CD8-positive, alpha-beta memory T cell (primary cell): ENCODE measurements around the gene ACAD11. TPM values are rescaled to one million over a fixed set of nuclear protein-coding genes. Genes with fewer than 3 reads are reported as not detected.

Experiments
- CTCF ChIA-PET: fragments of 350-600 bp; sonication (Branson Sonifier 250); formaldehyde crosslinking; loops from one replicate; lab custom pipeline; 2021; ENCODE audit warnings: antibody characterized with exemption; lab: Charles Lee
- POLR2A ChIA-PET: fragments of 350-600 bp; sonication (Branson Sonifier 250); formaldehyde crosslinking; loops from one replicate; lab custom pipeline; 2021; ENCODE audit warnings: antibody characterized with exemption; lab: Charles Lee
- DNase-seq, 5 donors: peaks; one replicate each; pipeline versions ENCODE4 v3.0.0 to v3.0.0-alpha.2; 2020 to 2022; ENCODE audit warnings: mixed read lengths in 1 of 5
- H3K27ac ChIP-seq: one replicate; pipeline ENCODE4 v1.7.0; 2013; ENCODE audit warnings: low read depth, mild to moderate bottlenecking, low read length, moderate library complexity
- H3K27me3 ChIP-seq: 2 replicates; pipeline ENCODE4 v1.7.0; 2013; ENCODE audit warnings: low read length, mild to moderate bottlenecking; ENCODE audit not compliant: insufficient read depth, poor library complexity, severe bottlenecking
- H3K36me3 ChIP-seq: 2 replicates; pipeline ENCODE4 v1.7.0; 2013; ENCODE audit warnings: mild to moderate bottlenecking, low read length, moderate library complexity; ENCODE audit not compliant: insufficient read depth
- H3K4me1 ChIP-seq: 2 replicates; pipeline ENCODE4 v1.7.0; 2013; ENCODE audit warnings: mild to moderate bottlenecking, low read length, moderate library complexity; ENCODE audit not compliant: insufficient read depth
- H3K4me3 ChIP-seq: 2 replicates; pipeline ENCODE4 v1.7.0; 2013; ENCODE audit warnings: mild to moderate bottlenecking, low read length
- H3K9me3 ChIP-seq: 2 replicates; pipeline ENCODE4 v1.7.0; 2013; ENCODE audit warnings: mild to moderate bottlenecking, low read length
- H3K27ac Mint-ChIP-seq, 8 donors: one replicate each; pipeline ENCODE4 v1.8.0; 2020 to 2021; ENCODE audit warnings: mixed read lengths in 8 of 8, mild to moderate bottlenecking in 6 of 8, inconsistent platforms in 3 of 8, moderate library complexity in 3 of 8
- H3K27me3 Mint-ChIP-seq, 2 donors: one replicate each; pipeline ENCODE4 v1.8.0; 2020 to 2021; ENCODE audit warnings: mixed read lengths in 2 of 2, mild to moderate bottlenecking in 1 of 2, moderate library complexity in 1 of 2
- H3K36me3 Mint-ChIP-seq, 3 donors: one replicate each; pipeline ENCODE4 v1.8.0; 2020 to 2021; ENCODE audit warnings: mixed read lengths in 3 of 3, inconsistent platforms in 1 of 3, mild to moderate bottlenecking in 1 of 3
- H3K4me1 Mint-ChIP-seq, 3 donors: one replicate each; pipeline ENCODE4 v1.8.0; 2020 to 2021; ENCODE audit warnings: mixed read lengths in 3 of 3, inconsistent platforms in 1 of 3, mild to moderate bottlenecking in 1 of 3
- H3K4me3 Mint-ChIP-seq, 7 donors: one replicate each; pipeline ENCODE4 v1.8.0; 2020 to 2021; ENCODE audit warnings: mixed read lengths in 7 of 7, mild to moderate bottlenecking in 6 of 7, moderate library complexity in 4 of 7, inconsistent platforms in 2 of 7
- H3K9me3 Mint-ChIP-seq, 5 donors: one replicate each; pipeline ENCODE4 v1.8.0; 2020 to 2022; ENCODE audit warnings: mixed read lengths in 5 of 5, mild to moderate bottlenecking in 3 of 5, moderate library complexity in 2 of 5, inconsistent platforms in 1 of 5
- polyA plus RNA-seq: library from polyadenylated mRNA; unstranded; fragments of 300-500 nt; fragmentation: Illumina TruSeq; gene quantifications from one replicate; pipeline ENCODE4 v1.2.3, GENCODE V29; 2021
- total RNA-seq, 2 experiments: library from RNA; stranded (reverse); gene quantifications; one replicate each; pipeline ENCODE4 v1.2.3, GENCODE V29; 2021

Gene ACAD11
- total and polyA plus RNA-seq, 3 experiments from 2014 or later = 3.6 to 11.5 (median 9.5) TPM

- Histone ChIP-seq H3K4me3 (no peak overlapping the region), H3K4me1 (no peaks in the 10 kb centered on the region), H3K36me3 (peaks cover 13% of the 10 kb centered on the region), H3K9me3 (no peaks in the 10 kb centered on the region), H3K27me3 (no peaks in the 10 kb centered on the region), H3K27ac (no peak overlapping the region)
- H3K27ac Mint-ChIP-seq = no peak overlapping the region
- ChIA-PET CTCF (no interaction called here), POLR2A (no interaction called here)
- no peaks in the 10 kb centered on the region for H3K27me3 Mint-ChIP-seq
- H3K36me3 Mint-ChIP-seq = peaks cover 5 to 57% (median 18%) of the 10 kb centered on the region in 3 donors
- no peak overlapping the region for H3K4me3 Mint-ChIP-seq
- H3K9me3 Mint-ChIP-seq = no peaks in the 10 kb centered on the region
- H3K4me1 Mint-ChIP-seq = no peaks in the 10 kb centered on the region
- DNase-seq = no peak
Measured at GRCh38 chr3:132635052-132635451, 24.6 kb downstream of the ACAD11 start.

GRCh38 chr3:132630612-132631011 is 29.0 kb downstream of the ACAD11 start:
- H3K27me3 Mint-ChIP-seq = no peaks in the 10 kb centered on the region
- H3K36me3 ChIP-seq = peaks cover 14% of the 10 kb centered on the region
- H3K9me3 Mint-ChIP-seq = no peaks in the 10 kb centered on the region
- H3K9me3 ChIP-seq = no peaks in the 10 kb centered on the region
- peaks cover 0 to 2% (median 0%) of the 10 kb centered on the region in 3 donors for H3K4me1 Mint-ChIP-seq
- POLR2A ChIA-PET = no interaction called here
- no peak for DNase-seq
- H3K27me3 ChIP-seq = no peaks in the 10 kb centered on the region
- CTCF ChIA-PET = no interaction called here
- H3K4me3 Mint-ChIP-seq = no peak overlapping the region
- H3K27ac ChIP-seq = no peak overlapping the region
- peaks cover 5 to 55% (median 8%) of the 10 kb centered on the region in 3 donors for H3K36me3 Mint-ChIP-seq
- H3K4me3 ChIP-seq = no peak overlapping the region
- no peak overlapping the region for H3K27ac Mint-ChIP-seq
- no peaks in the 10 kb centered on the region for H3K4me1 ChIP-seq

GRCh38 chr3:132629928-132630327 is 29.7 kb downstream of the ACAD11 start:
- Histone ChIP-seq H3K4me1 (no peaks in the 10 kb centered on the region), H3K36me3 (peaks cover 14% of the 10 kb centered on the region), H3K4me3 (no peak overlapping the region), H3K27ac (no peak overlapping the region), H3K27me3 (no peaks in the 10 kb centered on the region), H3K9me3 (no peaks in the 10 kb centered on the region)
- no peak for DNase-seq
- ChIA-PET POLR2A (no interaction called here), CTCF (no interaction called here)
- Mint-ChIP-seq H3K9me3 (no peaks in the 10 kb centered on the region), H3K4me1 (peaks cover 0 to 2% (median 0%) of the 10 kb centered on the region in 3 donors), H3K4me3 (no peak overlapping the region), H3K27me3 (no peaks in the 10 kb centered on the region), H3K27ac (no peak overlapping the region), H3K36me3 (peaks cover 0 to 52% (median 11%) of the 10 kb centered on the region in 3 donors)

GRCh38 chr3:132628157-132628556 is 31.5 kb downstream of the ACAD11 start:
- H3K4me3 ChIP-seq = no peak overlapping the region
- ChIA-PET POLR2A (no interaction called here), CTCF (no interaction called here)
- DNase-seq = no peak
- H3K36me3 Mint-ChIP-seq = peaks cover 0 to 47% (median 12%) of the 10 kb centered on the region in 3 donors
- no peaks in the 10 kb centered on the region for H3K4me1 ChIP-seq
- H3K4me3 Mint-ChIP-seq = no peak overlapping the region
- H3K9me3 Mint-ChIP-seq = no peaks in the 10 kb centered on the region
- no peak overlapping the region for H3K27ac Mint-ChIP-seq
- no peaks in the 10 kb centered on the region for H3K27me3 ChIP-seq
- H3K27ac ChIP-seq = no peak overlapping the region
- peaks cover 14% of the 10 kb centered on the region for H3K36me3 ChIP-seq
- H3K9me3 ChIP-seq = no peaks in the 10 kb centered on the region
- H3K27me3 Mint-ChIP-seq = no peaks in the 10 kb centered on the region
- H3K4me1 Mint-ChIP-seq = peaks cover 0 to 3% (median 2%) of the 10 kb centered on the region in 3 donors

GRCh38 chr3:132626955-132627354 is 32.7 kb downstream of the ACAD11 start:
- no peaks in the 10 kb centered on the region for H3K4me1 ChIP-seq
- Mint-ChIP-seq H3K4me1 (peaks cover 2 to 3% (median 2%) of the 10 kb centered on the region in 3 donors), H3K27me3 (no peaks in the 10 kb centered on the region), H3K9me3 (no peaks in the 10 kb centered on the region), H3K4me3 (no peak overlapping the region), H3K36me3 (peaks cover 0 to 43% (median 12%) of the 10 kb centered on the region in 3 donors), H3K27ac (no peak overlapping the region)
- POLR2A ChIA-PET = no interaction called here
- no peak overlapping the region for H3K4me3 ChIP-seq
- no peaks in the 10 kb centered on the region for H3K9me3 ChIP-seq
- no peak overlapping the region for H3K27ac ChIP-seq
- CTCF ChIA-PET = interaction anchor here (1.3 kb wide), 1 partner anchor 15 kb away, joined by 5 read pairs; no protein-coding TSS in a partner anchor
- peaks cover 14% of the 10 kb centered on the region for H3K36me3 ChIP-seq
- no peak for DNase-seq
- H3K27me3 ChIP-seq = no peaks in the 10 kb centered on the region

GRCh38 chr3:132625613-132626012 is 34.0 kb downstream of the ACAD11 start:
- no peaks in the 10 kb centered on the region for H3K27me3 ChIP-seq
- ChIA-PET POLR2A (no interaction called here), CTCF (no interaction called here)
- no peak overlapping the region for H3K4me3 Mint-ChIP-seq
- H3K36me3 Mint-ChIP-seq = peaks cover 0 to 53% (median 18%) of the 10 kb centered on the region in 3 donors
- no peaks in the 10 kb centered on the region for H3K9me3 Mint-ChIP-seq
- peaks cover 14% of the 10 kb centered on the region for H3K36me3 ChIP-seq
- no peak for DNase-seq
- H3K27me3 Mint-ChIP-seq = no peaks in the 10 kb centered on the region
- H3K4me1 Mint-ChIP-seq = peaks cover 2 to 3% (median 3%) of the 10 kb centered on the region in 3 donors
- peak overlapping the region in 1 of 8 donors; percentile 3 for H3K27ac Mint-ChIP-seq
- no peak overlapping the region for H3K27ac ChIP-seq
- no peaks in the 10 kb centered on the region for H3K4me1 ChIP-seq
- H3K4me3 ChIP-seq = no peak overlapping the region
- H3K9me3 ChIP-seq = no peaks in the 10 kb centered on the region

- Mint-ChIP-seq H3K27me3 (no peaks in the 10 kb centered on the region), H3K36me3 (peaks cover 0 to 51% (median 20%) of the 10 kb centered on the region in 3 donors), H3K4me3 (no peak overlapping the region), H3K9me3 (no peaks in the 10 kb centered on the region), H3K4me1 (peaks cover 2 to 3% (median 3%) of the 10 kb centered on the region in 3 donors), H3K27ac (no peak overlapping the region)
- Histone ChIP-seq H3K4me3 (no peak overlapping the region), H3K9me3 (no peaks in the 10 kb centered on the region), H3K4me1 (no peaks in the 10 kb centered on the region), H3K27ac (no peak overlapping the region), H3K36me3 (peaks cover 6% of the 10 kb centered on the region), H3K27me3 (no peaks in the 10 kb centered on the region)
- POLR2A ChIA-PET = no interaction called here
- no peak for DNase-seq
- CTCF ChIA-PET = no interaction called here
Measured at GRCh38 chr3:132624790-132625189, 34.8 kb downstream of the ACAD11 start.

- Mint-ChIP-seq H3K36me3 (peaks cover 0 to 50% (median 20%) of the 10 kb centered on the region in 3 donors), H3K27ac (no peak overlapping the region), H3K9me3 (no peaks in the 10 kb centered on the region), H3K4me3 (no peak overlapping the region), H3K4me1 (peaks cover 2 to 3% (median 3%) of the 10 kb centered on the region in 3 donors), H3K27me3 (no peaks in the 10 kb centered on the region)
- no peak for DNase-seq
- ChIA-PET CTCF (no interaction called here), POLR2A (no interaction called here)
- Histone ChIP-seq H3K4me3 (no peak overlapping the region), H3K36me3 (peaks cover 4% of the 10 kb centered on the region), H3K27me3 (no peaks in the 10 kb centered on the region), H3K4me1 (no peaks in the 10 kb centered on the region), H3K27ac (no peak overlapping the region), H3K9me3 (no peaks in the 10 kb centered on the region)
Measured at GRCh38 chr3:132623646-132624045, 36.0 kb downstream of the ACAD11 start.
